ENCODE results near the gene ABI1.
"Not testable (repeated sequence)": the region's sequence is repeated elsewhere in the genome, so short reads cannot be mapped to it uniquely, and the experiment has no call there.

ABI1 gene

GRCh38 chr10:26860443-26861204, at the start of gene ABI1:
ABI1 (minus strand) TSS chr10:26860958; CDS start chr10:26860863, 95 bp downstream.
- peak; percentile 99 for DNase-seq (ENCODE audit: low read depth, low spot score)

GRCh38 chr10:26909753-26910152, 49.0 kb upstream of the ABI1 start:
- DNase-seq (ENCODE audit: low read depth, low spot score) = no peak

GRCh38 chr10:26905253-26905781, 44.6 kb upstream of the ABI1 start:
- not testable (repeated sequence) for DNase-seq (ENCODE audit: low read depth, low spot score)

GRCh38 chr10:26903431-26904217, 42.9 kb upstream of the ABI1 start:
- no peak for DNase-seq (ENCODE audit: low read depth, low spot score)

- not testable (repeated sequence) for DNase-seq (ENCODE audit: low read depth, low spot score)
Observed at GRCh38 chr10:26892306-26892923, 31.7 kb upstream of the ABI1 start.

- peak; percentile 77 for DNase-seq (ENCODE audit: low read depth, low spot score)
Observed at GRCh38 chr10:26890956-26891355, 30.2 kb upstream of the ABI1 start.

GRCh38 chr10:26887611-26888215, 27.0 kb upstream of the ABI1 start:
- DNase-seq (ENCODE audit: low read depth, low spot score) = no peak

GRCh38 chr10:26881600-26882331, 21.0 kb upstream of the ABI1 start:
- DNase-seq (ENCODE audit: low read depth, low spot score) = peak; percentile 72

- DNase-seq (ENCODE audit: low read depth, low spot score) = no peak
Observed at GRCh38 chr10:26879744-26880143, 19.0 kb upstream of the ABI1 start.

- DNase-seq (ENCODE audit: low read depth, low spot score) = no peak
Observed at GRCh38 chr10:26870766-26871165, 10.0 kb upstream of the ABI1 start.

- no peak for DNase-seq (ENCODE audit: low read depth, low spot score)
Observed at GRCh38 chr10:26869528-26869927, 8.8 kb upstream of the ABI1 start.

- no peak for DNase-seq (ENCODE audit: low read depth, low spot score)
Observed at GRCh38 chr10:26863351-26864076, 2.8 kb upstream of the ABI1 start.

- no peak for DNase-seq (ENCODE audit: low read depth, low spot score)
Observed at GRCh38 chr10:26861205-26861998, 644 bp upstream of the ABI1 start.

- peak; percentile 84 for DNase-seq (ENCODE audit: low read depth, low spot score)
Observed at GRCh38 chr10:26860102-26860442, 686 bp downstream of the ABI1 start.

GRCh38 chr10:26859241-26860101, 1.3 kb downstream of the ABI1 start:
- peak; percentile 14 for DNase-seq (ENCODE audit: low read depth, low spot score)

- DNase-seq (ENCODE audit: low read depth, low spot score) = no peak
Observed at GRCh38 chr10:26858707-26859034, 2.1 kb downstream of the ABI1 start.

- DNase-seq (ENCODE audit: low read depth, low spot score) = no peak
Observed at GRCh38 chr10:26857991-26858706, 2.6 kb downstream of the ABI1 start.

- not testable (repeated sequence) for DNase-seq (ENCODE audit: low read depth, low spot score)
Observed at GRCh38 chr10:26857553-26857952, 3.2 kb downstream of the ABI1 start.
